OCI-LY3 (cell line): Measurements from ENCODE around the gene C10orf95.

Experiments used
- H2AFZ ChIP-seq: fragments of 200-600, 300-600 bp; shearing (Covaris generic); 2 replicates; pipeline ENCODE4 v1.6.0; 2014; ENCODE audit warnings: antibody characterized with exemption, low read depth, low read length
- H3K27ac ChIP-seq: fragments of 200-600, 300-600 bp; sonication (generic); 2 replicates; pipeline ENCODE4 v1.5.1; 2014; ENCODE audit warnings: mild to moderate bottlenecking, low read length, moderate library complexity, mixed read lengths
- H3K27me3 ChIP-seq: fragments of 200-600, 300-600 bp; sonication (generic); 2 replicates; pipeline ENCODE4 v1.6.1; 2014; ENCODE audit warnings: low read depth, low read length, mixed read lengths
- H3K36me3 ChIP-seq: fragments of 200-600, 300-600 bp; sonication (generic); replicated peaks from 2 replicates; pipeline ENCODE3; 2014; ENCODE audit warnings: low read depth, low read length, mixed read lengths
- H3K4me1 ChIP-seq: fragments of 300-600, 200-600 bp; sonication (generic); 2 replicates; pipeline ENCODE4 v1.6.1; 2014; ENCODE audit warnings: low read length, mixed read lengths
- H3K4me2 ChIP-seq: fragments of 200-600, 300-600 bp; sonication (generic); 2 replicates; pipeline ENCODE4 v1.6.1; 2014; ENCODE audit warnings: low read length, mixed read lengths
- H3K4me3 ChIP-seq: fragments of 300-600, 200-600 bp; sonication (generic); 2 replicates; pipeline ENCODE4 v1.5.1; 2014; ENCODE audit warnings: antibody characterized with exemption, mild to moderate bottlenecking, low read length, moderate library complexity
- H3K79me2 ChIP-seq: fragments of 300-600, 200-600 bp; shearing (Covaris generic); 2 replicates; pipeline ENCODE4 v1.6.1; 2014; ENCODE audit warnings: mild to moderate bottlenecking, low read length, mixed read lengths
- H3K9ac ChIP-seq: fragments of 300-600, 200-600 bp; shearing (Covaris generic); 2 replicates; pipeline ENCODE4 v1.6.0; 2014; ENCODE audit warnings: mild to moderate bottlenecking, low read length, moderate library complexity
- H3K9me3 ChIP-seq: fragments of 200-600, 300-600 bp; shearing (Covaris generic); 2 replicates; pipeline ENCODE4 v1.6.1; 2014; ENCODE audit warnings: low read length, mixed read lengths; ENCODE audit not compliant: insufficient read depth
- H4K20me1 ChIP-seq: fragments of 200-600, 300-600 bp; sonication (generic); 2 replicates; pipeline ENCODE4 v1.6.1; 2016; ENCODE audit warnings: low read length, mixed read lengths; ENCODE audit not compliant: insufficient read depth
- CTCF ChIP-seq: fragments of 200-600, 300-600 bp; sonication (generic); IDR thresholded peaks from 2 replicates; pipeline ENCODE4 v1.5.1; 2014; ENCODE audit warnings: antibody characterized with exemption, low read length, low read depth
- EZH2phosphoT487 ChIP-seq: fragments of 200-600 bp; shearing (Covaris generic); IDR thresholded peaks from 2 replicates; pipeline ENCODE4 v1.6.1; 2018; ENCODE audit warnings: antibody characterized with exemption, mixed run types, low read depth

C10orf95 gene

GRCh38 chr10:102438374-102438773, 13.0 kb downstream of the C10orf95 start:
- no peaks in the 10 kb centered on the region for H3K79me2 ChIP-seq
- no peak overlapping the region for H3K27ac ChIP-seq
- no peaks in the 10 kb centered on the region for H3K9me3 ChIP-seq
- TF ChIP-seq CTCF (no peak), EZH2phosphoT487 (no peak)
- H3K4me1 ChIP-seq = peaks cover 22% of the 10 kb centered on the region
- no peak overlapping the region for H3K9ac ChIP-seq
- no peaks in the 10 kb centered on the region for H3K27me3 ChIP-seq
- no peak overlapping the region for H3K4me2 ChIP-seq
- H3K4me3 ChIP-seq = no peak overlapping the region
- H3K36me3 ChIP-seq = no peaks in the 10 kb centered on the region
- H4K20me1 ChIP-seq = no peaks in the 10 kb centered on the region
- H2AFZ ChIP-seq = no peak overlapping the region

GRCh38 chr10:102437515-102437914, 13.8 kb downstream of the C10orf95 start:
- Histone ChIP-seq H3K9me3 (no peaks in the 10 kb centered on the region), H3K9ac (no peak overlapping the region), H4K20me1 (no peaks in the 10 kb centered on the region), H3K27me3 (no peaks in the 10 kb centered on the region), H3K4me1 (peaks cover 25% of the 10 kb centered on the region), H3K4me2 (no peak overlapping the region), H3K27ac (no peak overlapping the region), H3K36me3 (no peaks in the 10 kb centered on the region), H2AFZ (no peak overlapping the region), H3K79me2 (no peaks in the 10 kb centered on the region), H3K4me3 (no peak overlapping the region)
- no peak for TF ChIP-seq CTCF
- no peak for TF ChIP-seq EZH2phosphoT487

- peak overlapping the region; percentile 88 for H3K4me2 ChIP-seq
- H3K36me3 ChIP-seq = no peaks in the 10 kb centered on the region
- H3K9me3 ChIP-seq = no peaks in the 10 kb centered on the region
- no peak overlapping the region for H3K9ac ChIP-seq
- TF ChIP-seq EZH2phosphoT487 (no peak), CTCF (no peak)
- peaks cover 29% of the 10 kb centered on the region for H3K4me1 ChIP-seq
- H3K27ac ChIP-seq = no peak overlapping the region
- H3K79me2 ChIP-seq = peaks cover 10% of the 10 kb centered on the region
- H3K27me3 ChIP-seq = no peaks in the 10 kb centered on the region
- peak overlapping the region; percentile 73; the same call in 1 of the 2 replicates for H3K4me3 ChIP-seq
- H2AFZ ChIP-seq = no peak overlapping the region
- H4K20me1 ChIP-seq = no peaks in the 10 kb centered on the region
Measured at GRCh38 chr10:102436312-102436711, 15.0 kb downstream of the C10orf95 start.

- H3K9ac ChIP-seq = peak overlapping the region; percentile 52
- H3K9me3 ChIP-seq = no peaks in the 10 kb centered on the region
- TF ChIP-seq CTCF (no peak), EZH2phosphoT487 (no peak)
- H3K27ac ChIP-seq = no peak overlapping the region
- H4K20me1 ChIP-seq = no peaks in the 10 kb centered on the region
- H3K4me2 ChIP-seq = peak overlapping the region; percentile 88
- H2AFZ ChIP-seq = peak overlapping the region; percentile 88
- no peaks in the 10 kb centered on the region for H3K27me3 ChIP-seq
- H3K36me3 ChIP-seq = no peaks in the 10 kb centered on the region
- H3K4me3 ChIP-seq = peak overlapping the region; percentile 73
- peaks cover 13% of the 10 kb centered on the region for H3K79me2 ChIP-seq
- peaks cover 30% of the 10 kb centered on the region for H3K4me1 ChIP-seq
Measured at GRCh38 chr10:102435529-102436233, 15.7 kb downstream of the C10orf95 start.
